ENCODE measurements around the gene PLIN4.
"Not testable (repeated sequence)": the region's sequence is repeated elsewhere in the genome, so short reads cannot be mapped to it uniquely, and the experiment has no call there.

GRCh38 chr19:4527377-4527776 lies 9.1 kb upstream of the PLIN4 start:
- not testable (repeated sequence) for TF ChIP-seq CTCF (IDR thresholded peaks at IDR 0.05; ENCODE audit: insufficient read depth, low read length); SPI1 (IDR thresholded peaks at IDR 0.05; ENCODE audit: borderline replicate concordance, low read depth); POLR2AphosphoS5 (IDR thresholded peaks at IDR 0.05; ENCODE audit: low read depth); REST (IDR thresholded peaks at IDR 0.05; ENCODE audit: insufficient replicate concordance, low read depth); GABPA (IDR thresholded peaks at IDR 0.05; ENCODE audit: low read depth)
